ENCODE measurements around the gene NEMP1.
A peak's percentile ranks its signal among the peaks of the same experiment; 100 is the strongest.
"Not testable (repeated sequence)": the region's sequence is repeated elsewhere in the genome, so short reads cannot be mapped to it uniquely, and the experiment has no call there.

The NEMP1 gene

DNA sequence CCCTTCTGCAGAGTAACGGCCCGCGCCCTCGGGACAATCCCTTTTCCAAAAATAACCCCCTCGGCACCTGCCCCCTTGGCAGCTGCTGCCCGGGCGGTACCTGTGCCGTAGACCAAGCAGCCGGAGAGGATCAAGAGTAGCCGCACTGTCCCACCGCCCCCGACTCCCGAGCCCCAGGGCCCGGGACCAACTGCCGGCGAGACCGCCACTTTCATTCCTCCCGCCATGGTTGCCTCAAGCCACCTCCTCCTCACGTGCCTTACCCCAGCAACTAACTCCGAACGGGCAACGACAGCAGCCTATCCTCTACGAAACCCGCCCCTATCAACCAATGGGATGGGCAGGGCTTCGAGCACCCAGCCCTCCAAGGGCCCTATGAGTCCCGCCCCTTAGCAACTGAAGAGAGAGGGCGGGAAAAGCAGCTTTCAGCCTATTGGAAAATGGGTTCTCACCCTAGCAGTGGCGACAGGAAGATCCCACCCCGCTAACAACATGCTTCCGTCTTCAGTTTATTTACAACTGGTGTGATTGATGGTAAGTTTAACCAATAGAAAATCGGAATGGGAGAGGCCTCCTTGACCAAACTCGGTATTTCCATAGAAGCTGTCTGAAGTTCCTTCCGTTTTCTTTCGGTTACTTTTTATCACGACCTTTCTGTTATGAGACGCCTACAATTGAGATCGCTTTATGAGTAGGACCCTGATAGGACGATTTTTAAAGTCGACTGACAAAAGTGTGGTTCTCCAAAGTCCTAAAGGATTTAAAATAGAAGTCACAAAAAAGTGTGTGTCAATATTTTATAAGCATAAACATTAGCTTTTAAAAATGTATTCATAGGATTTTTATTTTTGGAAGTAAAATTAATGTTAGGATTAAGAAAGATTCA, at the start of gene NEMP1:
TSS of gene NEMP1 (minus strand) at position 273 of the 886 bp plus-strand sequence. CDS start at position 227, 46 bp downstream.
- DNase-seq (ENCODE audit: low read depth), result peak; percentile 100

GRCh38 chr12:57127726-57128518, 49.3 kb upstream of the NEMP1 start, which contains the start of gene LRP1:
TSS of gene LRP1 (plus strand) at chr12:57128483. CDS start at chr12:57128965, 482 bp downstream.
- no peak for DNase-seq (ENCODE audit: low read depth)

- no peak for DNase-seq (ENCODE audit: low read depth)
Observed at GRCh38 chr12:57127101-57127725, 48.6 kb upstream of the NEMP1 start.

- DNase-seq (ENCODE audit: low read depth), result no peak
Observed at GRCh38 chr12:57126561-57126960, 48.0 kb upstream of the NEMP1 start.

DNA sequence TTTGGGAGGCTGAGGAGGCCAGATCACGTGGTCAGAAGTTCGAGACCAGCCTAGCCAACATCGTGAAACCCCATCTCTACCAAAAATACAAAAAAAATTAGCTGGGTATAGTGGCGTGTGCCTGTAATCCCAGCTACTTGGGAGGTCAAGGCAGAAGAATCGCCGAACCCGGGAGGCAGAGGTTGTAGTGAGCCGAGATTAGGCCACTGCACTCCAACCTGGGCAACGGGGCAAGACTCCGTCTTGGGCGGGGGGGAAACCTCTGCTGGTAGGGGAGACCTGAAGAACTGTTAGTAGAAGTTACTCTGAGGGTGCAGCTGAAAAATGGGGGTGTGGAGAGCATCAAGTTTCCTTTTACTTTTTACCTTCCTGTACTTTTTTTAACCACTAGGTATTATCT, 47.5 kb upstream of the NEMP1 start:
- no peak for DNase-seq (ENCODE audit: low read depth)

DNA sequence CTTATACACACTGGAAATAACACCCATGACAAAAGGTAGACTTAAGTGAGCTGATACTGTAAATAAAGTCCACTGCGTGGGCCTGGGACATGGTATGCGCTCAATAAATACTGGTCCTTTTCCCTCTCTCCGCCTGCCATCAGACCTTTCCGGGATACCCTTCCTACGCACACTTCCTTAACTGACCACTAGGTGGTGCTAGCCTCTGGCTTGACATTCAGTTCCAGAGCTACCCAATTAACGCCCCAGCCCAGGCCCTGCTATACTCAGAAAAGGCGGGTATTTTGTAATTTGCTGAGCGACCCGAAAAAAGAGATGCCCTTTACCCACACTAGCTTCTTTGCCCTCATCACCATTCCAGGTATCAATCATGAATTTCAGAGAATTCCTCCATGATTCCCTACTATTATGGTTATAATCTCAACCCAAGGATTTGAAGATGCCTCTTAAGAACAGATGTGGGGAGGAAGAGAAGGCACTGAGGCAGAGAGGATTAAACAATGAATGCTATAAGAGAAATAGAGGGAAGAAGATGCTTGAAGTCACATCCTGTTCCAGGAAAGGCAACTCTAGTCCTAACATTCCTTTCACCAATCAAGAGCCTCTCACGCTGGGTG, 45.8 kb upstream of the NEMP1 start:
- DNase-seq (ENCODE audit: low read depth), result no peak

DNA sequence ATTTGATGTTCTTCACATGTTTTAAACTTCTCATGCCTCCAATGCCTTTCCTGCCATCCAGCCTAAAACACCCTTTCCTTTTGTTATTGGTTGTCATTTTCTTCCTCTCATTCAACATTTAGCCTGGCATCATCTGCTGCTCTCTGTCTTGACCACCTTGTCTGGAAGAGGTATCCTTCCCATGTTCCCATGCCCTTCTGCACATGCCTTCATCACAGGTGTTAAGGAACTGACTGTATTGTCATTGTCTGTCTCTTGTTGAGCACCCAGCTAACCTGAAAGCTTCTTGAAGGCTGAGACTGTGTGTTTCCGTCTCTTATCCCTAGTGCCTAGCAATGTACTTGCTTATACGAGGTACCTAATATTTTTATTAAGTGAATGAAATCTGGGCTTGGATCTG, 45.2 kb upstream of the NEMP1 start:
- no peak for DNase-seq (ENCODE audit: low read depth)

GRCh38 chr12:57120718-57121117, 42.1 kb upstream of the NEMP1 start:
- not testable (repeated sequence) for DNase-seq (ENCODE audit: low read depth)

DNA sequence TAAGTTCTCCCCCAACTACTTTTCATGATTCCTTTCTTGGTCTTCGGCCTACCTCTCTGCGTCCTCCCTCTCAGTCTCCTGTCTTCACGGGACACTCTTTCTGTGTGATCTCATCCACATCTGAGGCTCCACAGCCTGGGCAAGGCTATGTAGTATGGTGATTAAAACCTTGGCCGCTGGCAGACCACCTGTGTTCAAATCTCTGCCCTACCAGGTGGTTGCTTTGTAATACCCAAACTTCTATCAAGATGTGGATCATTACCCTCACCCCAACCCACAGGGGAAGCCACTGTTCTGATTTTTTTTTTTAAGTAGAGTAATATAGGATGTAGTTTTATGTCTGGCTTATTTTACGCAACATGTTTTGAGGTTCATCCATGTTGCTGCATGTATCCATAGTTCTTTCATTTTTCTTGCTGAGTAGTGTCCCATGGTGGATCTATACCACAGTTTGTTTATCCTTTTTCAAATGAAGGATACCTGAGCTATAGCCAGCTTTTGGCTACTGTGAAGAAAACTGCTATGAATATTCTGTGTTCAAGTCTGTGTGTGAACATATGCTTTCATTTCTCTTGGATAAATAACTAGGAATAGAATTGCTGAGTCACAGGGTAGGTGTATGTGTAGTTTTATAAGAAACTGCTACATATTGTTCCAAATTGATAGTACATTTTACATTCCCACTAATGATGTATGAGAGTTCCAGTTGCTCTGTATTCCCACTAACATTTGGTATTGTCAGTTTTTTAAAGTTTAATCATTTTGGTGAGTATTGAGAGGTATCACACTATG, 40.9 kb upstream of the NEMP1 start:
- DNase-seq (ENCODE audit: low read depth), result no peak

- DNase-seq (ENCODE audit: low read depth), result no peak
Observed at GRCh38 chr12:57118711-57119271, 40.2 kb upstream of the NEMP1 start.

GRCh38 chr12:57116580-57117281, 38.1 kb upstream of the NEMP1 start:
- DNase-seq (ENCODE audit: low read depth), result no peak

- no peak for DNase-seq (ENCODE audit: low read depth)
Observed at GRCh38 chr12:57112492-57113294, 34.1 kb upstream of the NEMP1 start.

DNA sequence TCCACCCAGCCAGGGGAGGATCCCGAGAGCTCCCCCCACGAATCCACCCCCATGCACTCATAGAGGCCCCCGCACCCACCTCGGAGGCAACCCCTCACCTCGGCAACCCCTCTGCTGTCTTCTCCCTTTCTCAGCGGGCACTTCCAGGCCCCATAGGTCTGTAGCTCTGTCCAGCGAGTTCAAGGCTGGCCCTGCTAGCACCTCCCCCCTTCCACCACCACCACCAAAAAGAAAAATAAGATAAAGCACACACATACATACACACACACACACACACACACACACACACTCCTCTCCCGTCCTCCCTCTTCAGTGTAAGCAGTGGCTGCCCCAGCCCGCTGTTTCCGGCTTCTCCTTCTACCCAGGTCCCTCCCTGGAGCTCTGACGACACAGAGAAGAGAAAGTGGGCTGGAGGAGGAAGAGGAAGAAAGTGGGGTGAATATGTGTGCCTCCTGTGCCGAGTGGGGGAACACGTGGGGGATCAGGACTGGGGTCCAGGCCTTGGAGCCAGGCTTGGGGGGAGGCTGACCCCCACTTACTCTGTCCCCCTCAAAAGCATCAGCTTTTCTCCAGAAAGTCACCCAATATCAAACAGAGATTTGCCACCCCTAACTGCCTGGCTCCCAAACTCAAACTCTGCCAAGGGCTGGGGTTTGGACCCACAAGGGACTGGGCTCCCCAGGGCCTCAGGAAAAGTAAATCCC, 32.6 kb upstream of the NEMP1 start, which contains the start of gene STAT6:
TSS of gene STAT6 (minus strand) at position 332 of the 704 bp plus-strand sequence. CDS start 3,084 bp downstream, outside the sequence.
- DNase-seq (ENCODE audit: low read depth), result peak; percentile 39

- peak; percentile 33 for DNase-seq (ENCODE audit: low read depth)
Observed at GRCh38 chr12:57110104-57111030, 31.8 kb upstream of the NEMP1 start.

DNA sequence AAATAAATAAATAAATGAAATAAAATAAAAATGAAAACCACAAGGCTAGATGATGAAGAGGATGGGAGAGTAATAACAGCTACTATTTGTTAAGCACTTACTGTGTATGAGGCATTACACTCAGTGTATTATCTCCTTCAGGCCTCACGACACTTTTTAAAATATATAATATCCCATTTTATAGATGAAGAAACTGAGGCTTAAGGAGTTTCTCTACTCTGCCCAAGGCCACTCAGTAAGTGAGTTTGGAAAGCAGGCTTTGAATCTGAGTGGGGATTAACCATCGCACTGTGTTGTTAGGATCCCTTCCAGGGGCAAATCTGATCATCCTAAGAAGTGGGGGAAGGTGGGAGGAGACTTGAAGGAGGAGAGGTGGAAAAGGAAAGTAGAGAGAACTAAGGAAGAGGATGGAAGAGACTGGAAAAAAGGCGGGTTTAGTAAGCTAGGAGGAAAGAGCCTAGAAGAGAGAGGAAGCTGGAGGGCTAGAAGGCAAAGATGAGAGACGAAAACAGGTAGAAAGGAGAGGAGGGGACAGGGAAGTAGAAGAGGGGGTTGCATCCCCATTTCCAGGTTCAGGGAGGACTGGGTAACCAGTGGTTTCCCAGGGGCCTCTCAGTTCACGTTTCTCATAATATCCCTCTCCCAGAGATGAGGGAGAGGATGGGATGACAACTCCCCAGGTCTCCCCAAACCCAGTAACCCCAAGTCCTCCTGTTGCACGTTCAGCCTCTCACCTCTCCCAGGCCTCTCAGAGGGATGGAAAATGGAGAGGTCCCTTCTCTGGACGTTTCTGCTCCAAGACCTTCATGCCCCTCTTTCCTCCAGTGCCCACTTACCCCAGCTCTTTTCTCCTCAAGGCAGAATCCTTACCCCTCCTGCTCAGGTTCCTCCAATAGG, 30.9 kb upstream of the NEMP1 start:
- no peak for DNase-seq (ENCODE audit: low read depth)

DNA sequence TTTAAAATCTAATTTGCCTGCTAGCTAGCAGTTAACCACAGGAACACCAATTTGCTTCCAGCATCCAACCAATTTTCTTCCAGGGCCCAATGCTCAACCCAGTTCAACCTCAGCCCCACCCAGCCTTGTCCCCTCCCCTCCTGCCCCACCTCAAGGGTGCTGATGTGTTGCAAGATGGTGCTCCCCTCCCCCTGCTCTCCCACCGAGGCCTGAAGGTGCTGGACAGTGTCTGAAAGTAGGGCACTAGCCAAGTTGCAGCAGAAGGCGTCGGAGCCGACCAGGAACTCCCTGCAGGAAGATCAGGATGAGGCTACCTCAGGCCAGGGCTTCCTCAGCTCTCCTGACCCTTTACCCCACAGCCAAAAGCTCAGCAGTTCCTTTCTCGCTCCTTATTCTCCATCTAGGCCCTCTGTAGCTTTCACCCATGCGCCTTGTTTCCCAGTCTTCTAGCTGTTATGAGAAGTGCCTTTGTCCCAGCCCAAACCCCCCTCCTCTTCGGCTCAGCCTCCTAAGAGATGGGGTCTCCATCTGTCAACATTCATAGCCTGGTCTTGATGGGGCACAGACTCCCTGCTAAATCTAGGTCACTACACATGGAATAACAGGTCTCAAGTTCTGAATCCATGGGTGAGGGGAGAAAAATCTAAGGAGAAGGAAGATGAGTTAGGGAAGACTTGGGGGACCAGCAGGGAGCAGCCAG, 29.0 kb upstream of the NEMP1 start:
- no peak for DNase-seq (ENCODE audit: low read depth)
